ENCODE results near the gene CERT1.

Gene CERT1

DNA sequence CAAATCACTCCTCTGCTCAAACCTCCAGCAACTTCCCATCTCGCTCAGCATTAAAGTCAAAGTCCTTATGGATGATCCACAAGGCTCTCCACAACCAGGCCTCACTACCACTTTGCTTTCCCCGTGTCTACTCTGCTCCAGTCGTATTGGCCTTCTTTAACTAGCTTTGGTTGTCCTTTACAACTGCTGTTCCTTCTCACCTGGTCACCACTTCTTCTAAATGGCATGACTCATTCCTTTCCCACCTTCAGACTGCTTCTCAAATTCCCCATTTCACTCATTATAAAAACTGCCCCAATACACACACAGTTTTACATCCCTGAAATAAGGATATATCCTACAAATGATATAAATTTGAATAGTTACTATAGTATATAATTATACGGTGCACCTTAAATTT, 30.4 kb downstream of the CERT1 start:
- no peaks in the 10 kb centered on the region for H3K4me1 ChIP-seq (ENCODE audit: control insufficient read depth, insufficient read depth, low read length)
- no peaks in the 10 kb centered on the region for H3K9me3 ChIP-seq (ENCODE audit: control insufficient read depth in 2 of 2, low read length in 2 of 2)
- no peak overlapping the region for H3K4me3 ChIP-seq (ENCODE audit: low read length in 2 of 2)
- H3K9ac ChIP-seq (ENCODE audit: low read length in 2 of 2) = no peak overlapping the region
- H3K27me3 ChIP-seq (ENCODE audit: control insufficient read depth in 1 of 2, insufficient read depth in 2 of 2, low read length in 2 of 2) = no peaks in the 10 kb centered on the region
- no peaks in the 10 kb centered on the region for H3K36me3 ChIP-seq (ENCODE audit: control insufficient read depth in 2 of 2, insufficient read depth in 2 of 2, low read length in 2 of 2)
- H3K27ac ChIP-seq (ENCODE audit: low read length) = no peak overlapping the region

GRCh38 chr5:75475364-75475763, 36.1 kb downstream of the CERT1 start:
- Histone ChIP-seq H3K4me3 (ENCODE audit: low read length in 2 of 2) (no peak overlapping the region), H3K27me3 (ENCODE audit: control insufficient read depth in 1 of 2, insufficient read depth in 2 of 2, low read length in 2 of 2) (no peaks in the 10 kb centered on the region), H3K36me3 (ENCODE audit: control insufficient read depth in 2 of 2, insufficient read depth in 2 of 2, low read length in 2 of 2) (no peaks in the 10 kb centered on the region), H3K9ac (ENCODE audit: low read length in 2 of 2) (no peak overlapping the region), H3K4me1 (ENCODE audit: control insufficient read depth, insufficient read depth, low read length) (no peaks in the 10 kb centered on the region), H3K27ac (ENCODE audit: low read length) (no peak overlapping the region), H3K9me3 (ENCODE audit: control insufficient read depth in 2 of 2, low read length in 2 of 2) (no peaks in the 10 kb centered on the region)

- Histone ChIP-seq H3K36me3 (ENCODE audit: control insufficient read depth in 2 of 2, insufficient read depth in 2 of 2, low read length in 2 of 2) (no peaks in the 10 kb centered on the region), H3K9ac (ENCODE audit: low read length in 2 of 2) (no peak overlapping the region), H3K27ac (ENCODE audit: low read length) (no peak overlapping the region), H3K27me3 (ENCODE audit: control insufficient read depth in 1 of 2, insufficient read depth in 2 of 2, low read length in 2 of 2) (no peaks in the 10 kb centered on the region), H3K4me1 (ENCODE audit: control insufficient read depth, insufficient read depth, low read length) (no peaks in the 10 kb centered on the region), H3K4me3 (ENCODE audit: low read length in 2 of 2) (no peak overlapping the region), H3K9me3 (ENCODE audit: control insufficient read depth in 2 of 2, low read length in 2 of 2) (peaks cover 3% of the 10 kb centered on the region in 2 donors)
These were observed 38.0 kb downstream of the CERT1 start for GRCh38 chr5:75473463-75473862.

DNA sequence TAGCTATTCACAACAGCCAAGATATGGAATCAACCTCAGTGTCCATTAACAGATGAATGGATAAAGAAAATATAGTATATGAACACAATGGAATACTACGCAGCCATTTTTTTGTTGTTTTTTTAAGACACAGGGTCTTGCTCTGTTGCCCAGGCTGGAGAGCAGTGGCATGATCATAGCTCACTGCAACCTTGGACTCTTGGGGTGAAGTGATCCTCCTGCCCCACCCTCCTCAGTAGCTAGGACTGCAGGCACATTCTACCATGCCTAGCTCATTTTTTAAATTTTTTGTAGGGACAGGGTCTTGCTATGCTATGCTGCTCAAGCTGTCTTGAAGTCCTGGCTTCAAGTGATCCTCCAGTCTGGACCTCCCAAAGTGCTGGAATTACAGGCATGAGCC, 38.5 kb downstream of the CERT1 start:
- H3K4me3 ChIP-seq (ENCODE audit: low read length in 2 of 2) = no peak overlapping the region

DNA sequence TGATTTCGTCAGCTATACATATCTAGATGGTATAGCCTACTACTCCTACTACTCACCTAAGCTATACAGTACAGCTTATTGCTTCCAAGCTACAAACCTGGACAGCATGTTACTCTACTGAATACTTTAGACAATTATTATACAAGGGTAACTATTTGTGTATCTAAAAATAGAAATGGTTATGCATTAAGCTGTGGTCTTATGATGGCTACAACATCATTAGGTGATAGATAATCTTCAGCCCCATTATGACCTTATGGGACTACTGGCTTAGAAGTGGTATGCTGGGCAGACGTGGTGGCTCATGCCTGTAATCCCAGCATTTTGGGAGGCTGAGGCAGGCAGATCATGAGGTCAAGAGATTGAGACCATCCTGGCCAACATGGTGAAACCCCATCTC, 40.2 kb downstream of the CERT1 start:
- Histone ChIP-seq H3K9me3 (ENCODE audit: control insufficient read depth in 2 of 2, low read length in 2 of 2) (peaks cover 6 to 7% of the 10 kb centered on the region in 2 donors), H3K9ac (ENCODE audit: low read length in 2 of 2) (no peak overlapping the region), H3K27me3 (ENCODE audit: control insufficient read depth in 1 of 2, insufficient read depth in 2 of 2, low read length in 2 of 2) (no peaks in the 10 kb centered on the region), H3K4me3 (ENCODE audit: low read length in 2 of 2) (no peak overlapping the region), H3K27ac (ENCODE audit: low read length) (no peak overlapping the region), H3K36me3 (ENCODE audit: control insufficient read depth in 2 of 2, insufficient read depth in 2 of 2, low read length in 2 of 2) (no peaks in the 10 kb centered on the region), H3K4me1 (ENCODE audit: control insufficient read depth, insufficient read depth, low read length) (no peaks in the 10 kb centered on the region)

More for the DNA sequence above, 38.5 kb downstream of the CERT1 start:
- H3K36me3 ChIP-seq (ENCODE audit: control insufficient read depth in 2 of 2, insufficient read depth in 2 of 2, low read length in 2 of 2) = no peaks in the 10 kb centered on the region
- H3K4me1 ChIP-seq (ENCODE audit: control insufficient read depth, insufficient read depth, low read length) = no peaks in the 10 kb centered on the region
- peaks cover 6 to 7% of the 10 kb centered on the region in 2 donors for H3K9me3 ChIP-seq (ENCODE audit: control insufficient read depth in 2 of 2, low read length in 2 of 2)
- no peaks in the 10 kb centered on the region for H3K27me3 ChIP-seq (ENCODE audit: control insufficient read depth in 1 of 2, insufficient read depth in 2 of 2, low read length in 2 of 2)
- H3K27ac ChIP-seq (ENCODE audit: low read length) = no peak overlapping the region
- H3K9ac ChIP-seq (ENCODE audit: low read length in 2 of 2) = no peak overlapping the region

GRCh38 chr5:75469017-75469416, 42.4 kb downstream of the CERT1 start:
- no peak overlapping the region for H3K4me3 ChIP-seq (ENCODE audit: low read length in 2 of 2)
- H3K4me1 ChIP-seq (ENCODE audit: control insufficient read depth, insufficient read depth, low read length) = no peaks in the 10 kb centered on the region
- H3K27me3 ChIP-seq (ENCODE audit: control insufficient read depth in 1 of 2, insufficient read depth in 2 of 2, low read length in 2 of 2) = no peaks in the 10 kb centered on the region
- H3K9me3 ChIP-seq (ENCODE audit: control insufficient read depth in 2 of 2, low read length in 2 of 2) = peaks cover 6 to 7% of the 10 kb centered on the region in 2 donors
- no peaks in the 10 kb centered on the region for H3K36me3 ChIP-seq (ENCODE audit: control insufficient read depth in 2 of 2, insufficient read depth in 2 of 2, low read length in 2 of 2)
- H3K9ac ChIP-seq (ENCODE audit: low read length in 2 of 2) = no peak overlapping the region
- H3K27ac ChIP-seq (ENCODE audit: low read length) = no peak overlapping the region

- H3K27ac ChIP-seq (ENCODE audit: low read length) = no peak overlapping the region
- no peaks in the 10 kb centered on the region for H3K36me3 ChIP-seq (ENCODE audit: control insufficient read depth in 2 of 2, insufficient read depth in 2 of 2, low read length in 2 of 2)
- no peak overlapping the region for H3K9ac ChIP-seq (ENCODE audit: low read length in 2 of 2)
- no peak overlapping the region for H3K4me3 ChIP-seq (ENCODE audit: low read length in 2 of 2)
- H3K9me3 ChIP-seq (ENCODE audit: control insufficient read depth in 2 of 2, low read length in 2 of 2) = peaks cover 6 to 7% of the 10 kb centered on the region in 2 donors
- no peaks in the 10 kb centered on the region for H3K4me1 ChIP-seq (ENCODE audit: control insufficient read depth, insufficient read depth, low read length)
- H3K27me3 ChIP-seq (ENCODE audit: control insufficient read depth in 1 of 2, insufficient read depth in 2 of 2, low read length in 2 of 2) = no peaks in the 10 kb centered on the region
These were observed 42.8 kb downstream of the CERT1 start for GRCh38 chr5:75468593-75468992.

DNA sequence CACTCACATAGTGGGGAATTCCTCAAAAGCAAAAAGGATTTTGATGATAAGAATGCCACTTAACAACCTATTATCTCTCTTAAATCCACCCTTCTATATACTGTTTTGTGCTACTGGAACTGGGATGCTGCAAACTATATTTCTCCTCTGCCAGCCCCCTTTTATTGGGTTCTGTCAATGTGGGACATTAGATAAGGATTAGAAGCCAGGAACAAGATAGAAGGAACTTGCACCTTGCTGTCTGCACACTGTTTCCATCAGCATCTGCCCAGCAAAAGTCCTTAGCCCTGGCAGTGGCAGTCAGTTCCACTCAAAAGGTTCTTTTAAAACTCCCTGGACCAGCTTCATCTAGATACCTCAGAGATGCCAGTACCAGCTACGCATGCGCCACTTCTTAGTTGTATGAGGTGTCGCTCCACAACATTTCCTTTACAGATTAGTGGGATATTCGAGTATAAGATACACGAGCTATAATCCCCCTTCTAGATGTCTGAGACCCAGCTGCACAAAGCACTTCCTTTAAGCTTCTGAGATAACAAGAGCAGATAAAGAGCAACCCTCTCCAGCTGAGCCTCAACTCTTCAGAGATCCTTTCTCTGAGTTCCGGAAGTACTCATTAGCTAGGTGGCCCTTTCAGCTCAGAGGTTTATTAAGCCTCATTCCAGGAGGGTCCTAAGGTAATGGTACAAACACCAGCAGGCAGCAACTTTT, 45.3 kb downstream of the CERT1 start:
- no peaks in the 10 kb centered on the region for H3K36me3 ChIP-seq (ENCODE audit: control insufficient read depth in 2 of 2, insufficient read depth in 2 of 2, low read length in 2 of 2)
- H3K27me3 ChIP-seq (ENCODE audit: control insufficient read depth in 1 of 2, insufficient read depth in 2 of 2, low read length in 2 of 2) = no peaks in the 10 kb centered on the region
- no peak overlapping the region for H3K27ac ChIP-seq (ENCODE audit: low read length)
- H3K9me3 ChIP-seq (ENCODE audit: control insufficient read depth in 2 of 2, low read length in 2 of 2) = peaks cover 6 to 7% of the 10 kb centered on the region in 2 donors
- no peak overlapping the region for H3K9ac ChIP-seq (ENCODE audit: low read length in 2 of 2)
- no peaks in the 10 kb centered on the region for H3K4me1 ChIP-seq (ENCODE audit: control insufficient read depth, insufficient read depth, low read length)
- no peak overlapping the region for H3K4me3 ChIP-seq (ENCODE audit: low read length in 2 of 2)

- no peaks in the 10 kb centered on the region for H3K36me3 ChIP-seq (ENCODE audit: control insufficient read depth in 2 of 2, insufficient read depth in 2 of 2, low read length in 2 of 2)
- no peak overlapping the region for H3K4me3 ChIP-seq (ENCODE audit: low read length in 2 of 2)
- H3K27ac ChIP-seq (ENCODE audit: low read length) = no peak overlapping the region
- H3K4me1 ChIP-seq (ENCODE audit: control insufficient read depth, insufficient read depth, low read length) = no peaks in the 10 kb centered on the region
- no peaks in the 10 kb centered on the region for H3K27me3 ChIP-seq (ENCODE audit: control insufficient read depth in 1 of 2, insufficient read depth in 2 of 2, low read length in 2 of 2)
- no peak overlapping the region for H3K9ac ChIP-seq (ENCODE audit: low read length in 2 of 2)
- peaks cover 6 to 7% of the 10 kb centered on the region in 2 donors for H3K9me3 ChIP-seq (ENCODE audit: control insufficient read depth in 2 of 2, low read length in 2 of 2)
These were observed 45.9 kb downstream of the CERT1 start for GRCh38 chr5:75465480-75465879.

DNA sequence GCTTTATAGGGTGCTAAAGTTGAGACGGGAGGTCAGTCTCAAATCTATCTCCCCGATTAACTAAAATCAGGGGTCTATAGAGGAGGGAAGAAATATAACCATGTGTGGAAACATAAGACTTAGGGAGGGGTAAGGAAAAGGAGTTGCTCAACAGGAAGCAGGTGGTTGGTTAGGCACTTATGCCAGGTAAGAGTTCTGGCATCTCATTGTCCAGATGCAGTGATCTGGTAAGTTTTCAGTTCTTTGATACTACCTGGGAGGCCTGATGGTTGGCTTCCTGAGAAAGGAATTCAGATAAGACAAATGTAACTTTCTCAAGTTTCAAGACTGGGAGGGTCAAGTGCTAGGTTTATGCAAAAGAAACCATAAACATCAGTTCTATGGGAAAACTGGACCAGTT, 47.7 kb downstream of the CERT1 start:
- no peaks in the 10 kb centered on the region for H3K36me3 ChIP-seq (ENCODE audit: control insufficient read depth in 2 of 2, insufficient read depth in 2 of 2, low read length in 2 of 2)
- no peak overlapping the region for H3K9ac ChIP-seq (ENCODE audit: low read length in 2 of 2)
- H3K4me1 ChIP-seq (ENCODE audit: control insufficient read depth, insufficient read depth, low read length) = no peaks in the 10 kb centered on the region
- peaks cover 5 to 6% of the 10 kb centered on the region in 2 donors for H3K9me3 ChIP-seq (ENCODE audit: control insufficient read depth in 2 of 2, low read length in 2 of 2)
- no peak overlapping the region for H3K27ac ChIP-seq (ENCODE audit: low read length)
- no peak overlapping the region for H3K4me3 ChIP-seq (ENCODE audit: low read length in 2 of 2)
- H3K27me3 ChIP-seq (ENCODE audit: control insufficient read depth in 1 of 2, insufficient read depth in 2 of 2, low read length in 2 of 2) = no peaks in the 10 kb centered on the region

DNA sequence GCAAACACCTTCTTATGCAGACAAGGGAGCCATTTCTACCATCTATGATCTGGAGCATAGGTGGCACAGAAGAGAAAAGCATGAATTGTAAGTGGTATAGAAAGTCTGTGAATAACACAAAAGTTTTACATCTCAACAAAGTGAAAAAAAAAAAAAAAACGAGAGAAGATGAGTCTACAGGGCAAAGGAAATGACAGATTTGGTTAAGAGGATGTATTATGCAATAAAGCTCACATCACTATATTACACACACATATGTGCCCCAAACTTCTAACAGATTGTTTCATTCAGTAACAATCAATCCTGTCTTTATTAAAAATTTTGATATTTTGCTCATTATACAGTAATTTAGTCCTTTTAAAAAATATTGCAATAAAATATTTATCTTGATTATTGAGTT, 49.8 kb downstream of the CERT1 start:
- Histone ChIP-seq H3K27ac (ENCODE audit: low read length) (no peak overlapping the region), H3K27me3 (ENCODE audit: control insufficient read depth in 1 of 2, insufficient read depth in 2 of 2, low read length in 2 of 2) (no peaks in the 10 kb centered on the region), H3K9ac (ENCODE audit: low read length in 2 of 2) (no peak overlapping the region), H3K4me1 (ENCODE audit: control insufficient read depth, insufficient read depth, low read length) (no peaks in the 10 kb centered on the region), H3K9me3 (ENCODE audit: control insufficient read depth in 2 of 2, low read length in 2 of 2) (no peaks in the 10 kb centered on the region), H3K36me3 (ENCODE audit: control insufficient read depth in 2 of 2, insufficient read depth in 2 of 2, low read length in 2 of 2) (no peaks in the 10 kb centered on the region), H3K4me3 (ENCODE audit: low read length in 2 of 2) (no peak overlapping the region)
